Raji (cell line): ENCODE results near the gene STK36.

Experiments used
- POLR2A ChIP-seq: IDR thresholded peaks from 2 replicates; pipeline ENCODE4 v1.6.1; 2011; ENCODE audit warnings: low read depth, low read length, control low read depth; ENCODE audit not compliant: insufficient read depth

STK36 gene

GRCh38 chr2:218748741-218749441 lies 77.0 kb downstream of the STK36 start:
- no peak for TF ChIP-seq POLR2A
